DMS53 treated with DMSO at 0.1 percent for 48 hours (cell line): ENCODE data around the gene TMEM87A.
"Not testable (repeated sequence)": the region's sequence is repeated elsewhere in the genome, so short reads cannot be mapped to it uniquely, and the experiment has no call there.

Experiments used
- DNase-seq: peaks from one replicate; lab custom pipeline; 2025; ENCODE audit not compliant: unreplicated experiment; lab: John Stamatoyannopoulos, UW

Gene TMEM87A

GRCh38 chr15:42272939-42273899 lies at the start of gene TMEM87A, which contains the start of gene GANC:
TMEM87A (minus strand) TSS chr15:42273433; CDS start chr15:42273398, 35 bp downstream.
GANC (plus strand) TSS chr15:42273201; CDS start chr15:42274482, 1,281 bp downstream.
- DNase-seq, result peak; percentile 93

DNA sequence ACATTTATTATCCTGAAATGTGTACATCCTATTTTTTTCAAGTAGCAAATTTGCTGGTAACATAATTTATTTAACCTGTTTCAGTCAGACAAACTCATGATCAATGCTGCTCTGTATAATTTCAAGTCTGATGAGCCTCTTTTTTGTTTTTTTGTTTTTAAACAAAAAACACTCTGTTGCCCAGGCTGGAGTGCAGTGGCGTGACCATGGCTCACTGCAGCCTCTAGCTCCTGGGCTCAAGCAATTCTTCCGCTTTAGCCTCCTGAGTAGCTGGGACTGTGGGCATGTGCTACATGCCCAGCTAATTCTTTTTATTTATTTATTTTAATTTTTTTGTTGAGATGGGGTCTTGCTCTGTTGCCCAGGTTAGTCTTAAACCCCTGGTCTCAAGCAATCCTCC lies 46.0 kb upstream of the TMEM87A start:
- no peak for DNase-seq

- not testable (repeated sequence) for DNase-seq
These were observed 43.1 kb upstream of the TMEM87A start for GRCh38 chr15:42316282-42316805.

DNA sequence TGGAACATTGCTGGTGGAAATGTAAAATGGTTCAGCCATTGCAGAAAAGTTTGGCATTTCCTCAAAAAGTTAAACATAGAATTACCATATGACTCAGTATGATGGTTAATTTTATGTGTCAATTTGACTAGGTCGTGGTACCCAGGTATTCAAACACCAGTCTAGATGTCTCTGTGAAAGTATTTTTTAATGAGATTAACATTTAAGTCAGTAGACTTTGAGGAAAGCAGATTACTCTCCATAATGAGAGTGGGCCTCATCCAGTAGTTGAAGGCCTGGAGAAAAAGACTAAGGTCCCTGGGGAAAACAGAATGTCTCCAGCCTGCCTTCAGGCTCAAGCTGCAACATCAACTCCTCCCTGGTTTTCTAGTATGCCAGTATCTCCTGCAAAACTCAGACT lies 42.3 kb upstream of the TMEM87A start:
- DNase-seq, result no peak

DNA sequence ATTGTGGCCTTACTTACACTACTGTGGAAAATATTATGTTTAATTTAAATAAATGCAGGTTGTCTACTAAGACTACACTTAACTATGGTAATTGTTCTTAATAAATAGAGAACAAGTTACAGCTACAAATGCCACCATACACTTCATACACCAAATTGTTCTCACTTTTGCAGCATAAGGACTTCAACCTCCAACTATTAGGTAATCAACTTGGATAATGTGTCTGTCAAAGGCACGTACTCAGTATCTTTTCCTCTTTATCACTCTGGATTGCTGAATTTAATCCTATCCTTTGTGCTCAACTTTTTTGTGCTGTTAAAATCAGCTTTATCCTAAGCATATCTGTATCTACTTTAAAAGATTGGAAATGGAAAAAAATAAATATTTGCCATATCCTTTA lies 41.6 kb upstream of the TMEM87A start:
- no peak for DNase-seq

DNA sequence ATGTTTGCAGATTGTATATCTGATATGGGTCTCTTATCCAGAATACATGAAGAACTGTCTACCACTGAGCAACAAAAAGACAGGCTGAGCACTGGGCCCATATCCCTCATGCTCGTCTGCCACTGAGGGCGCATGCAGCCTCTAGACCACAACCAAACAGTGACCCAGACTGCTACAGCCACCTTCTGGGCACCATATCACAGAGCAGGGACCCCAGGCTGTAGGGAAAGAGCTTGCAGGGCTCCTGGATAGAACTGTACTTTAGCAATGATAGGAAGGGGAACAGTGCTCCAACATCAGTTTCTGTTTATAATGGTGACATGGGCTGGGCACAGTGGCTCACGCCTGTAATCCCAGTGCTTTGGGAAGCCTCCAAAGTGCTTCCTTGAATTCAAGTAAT lies 40.2 kb upstream of the TMEM87A start:
- no peak for DNase-seq

GRCh38 chr15:42306681-42307080 lies 33.4 kb upstream of the TMEM87A start:
- no peak for DNase-seq

GRCh38 chr15:42301004-42301403 lies 27.8 kb upstream of the TMEM87A start:
- peak; percentile 0 for DNase-seq

GRCh38 chr15:42289166-42289565 lies 15.9 kb upstream of the TMEM87A start:
- no peak for DNase-seq

DNA sequence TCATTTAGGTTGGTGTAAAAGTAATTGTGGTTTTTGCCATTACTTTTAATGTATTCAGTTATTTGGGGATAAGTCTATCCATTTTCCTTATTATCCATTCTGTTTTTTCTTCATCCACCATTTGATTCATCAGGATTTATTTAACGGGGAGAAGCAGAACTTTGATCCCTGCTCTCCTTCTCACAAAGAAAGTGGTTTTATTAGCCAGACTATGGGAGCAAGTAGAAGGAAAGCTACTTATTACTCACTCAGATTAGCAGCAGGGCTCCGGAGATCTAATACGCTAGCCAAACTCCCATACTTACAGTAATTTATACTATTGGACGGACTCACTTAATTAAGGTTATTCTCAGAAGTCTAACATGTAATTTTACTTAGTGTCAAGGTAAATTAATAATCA lies 14.7 kb upstream of the TMEM87A start:
- no peak for DNase-seq

DNA sequence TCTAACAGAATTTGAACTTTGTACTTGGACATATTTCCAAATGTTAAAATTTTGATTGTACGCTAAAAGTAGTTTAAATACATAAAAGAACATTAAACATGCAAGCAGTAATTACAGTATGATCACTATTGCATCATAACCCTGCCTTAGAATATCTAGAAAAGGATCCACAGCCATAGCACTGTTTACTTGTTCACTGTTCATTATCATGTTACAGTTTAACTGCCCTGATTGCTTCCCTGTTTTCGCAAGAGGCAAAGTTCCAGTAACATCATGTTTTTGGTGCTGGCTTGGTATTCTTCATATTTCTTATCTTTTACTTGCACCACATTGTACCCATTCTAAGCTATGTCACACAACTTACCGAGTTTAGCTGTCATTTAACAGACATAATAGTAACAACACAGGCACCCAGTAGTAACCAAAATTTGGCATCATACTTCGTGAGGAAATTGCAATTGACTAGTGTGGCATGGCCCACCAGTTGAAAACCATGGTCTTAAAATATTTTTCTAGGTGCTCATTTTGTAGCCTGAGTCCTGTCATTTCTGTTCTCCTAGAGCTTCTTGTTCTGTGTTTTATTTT lies 13.3 kb upstream of the TMEM87A start:
- DNase-seq, result no peak

DNA sequence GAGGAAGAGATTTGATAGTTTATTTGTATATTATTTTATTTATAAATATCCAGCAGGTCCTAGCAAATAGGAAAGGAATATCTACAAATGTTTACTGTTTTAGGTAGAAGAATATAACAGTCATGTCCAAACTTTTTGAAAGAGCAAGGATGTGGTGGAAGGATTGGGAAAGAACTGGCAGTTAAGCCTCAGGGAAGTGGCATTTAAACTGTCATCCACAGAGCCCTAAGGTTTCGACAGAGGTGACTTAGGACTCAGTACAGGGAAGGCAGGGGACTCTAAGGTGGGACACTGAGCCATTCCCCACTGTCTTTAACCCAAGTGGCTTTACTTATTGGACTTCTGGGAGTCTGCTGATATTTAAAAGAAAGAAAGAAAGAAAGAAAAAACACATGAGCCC lies 11.8 kb upstream of the TMEM87A start:
- no peak for DNase-seq

GRCh38 chr15:42284551-42284950 lies 11.3 kb upstream of the TMEM87A start:
- no peak for DNase-seq

DNA sequence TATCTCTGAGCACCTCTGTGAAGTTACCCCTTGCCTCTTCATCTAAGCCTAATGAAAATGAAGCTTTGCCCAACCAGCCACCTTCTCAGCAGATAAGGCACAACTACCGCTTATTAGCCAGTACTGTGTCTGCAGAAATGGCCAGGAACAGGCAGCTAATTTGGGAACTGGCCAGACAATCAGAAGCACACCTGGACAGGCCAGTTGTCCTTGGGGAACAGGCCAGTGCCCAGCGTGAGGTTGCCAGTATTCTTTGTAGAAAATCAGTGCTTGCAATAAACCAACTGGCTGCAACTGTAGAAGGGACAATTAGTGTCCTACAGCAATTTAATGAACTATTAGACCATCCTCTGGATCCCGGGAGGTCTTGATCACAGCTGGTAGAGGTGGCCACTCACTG lies 10.4 kb upstream of the TMEM87A start:
- no peak for DNase-seq

DNA sequence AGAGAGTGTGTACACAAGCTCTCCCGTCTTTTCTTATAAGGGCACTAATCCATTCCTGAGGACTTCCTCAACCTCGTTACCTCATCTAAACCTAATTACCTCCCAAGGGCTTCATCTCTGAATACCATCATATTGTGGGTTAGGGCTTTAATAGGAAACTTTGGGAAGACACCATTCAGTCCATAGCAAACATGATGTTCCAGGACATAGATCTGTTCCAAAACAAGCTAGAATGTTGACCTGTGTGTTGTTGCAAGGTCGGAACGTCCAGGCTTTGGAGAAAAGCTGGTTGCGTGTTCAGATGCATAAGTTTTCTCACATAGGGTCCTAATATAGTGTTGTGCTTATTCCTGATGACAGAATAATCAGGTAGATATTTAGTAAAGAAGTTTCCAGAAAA lies 9.7 kb upstream of the TMEM87A start:
- no peak for DNase-seq

DNA sequence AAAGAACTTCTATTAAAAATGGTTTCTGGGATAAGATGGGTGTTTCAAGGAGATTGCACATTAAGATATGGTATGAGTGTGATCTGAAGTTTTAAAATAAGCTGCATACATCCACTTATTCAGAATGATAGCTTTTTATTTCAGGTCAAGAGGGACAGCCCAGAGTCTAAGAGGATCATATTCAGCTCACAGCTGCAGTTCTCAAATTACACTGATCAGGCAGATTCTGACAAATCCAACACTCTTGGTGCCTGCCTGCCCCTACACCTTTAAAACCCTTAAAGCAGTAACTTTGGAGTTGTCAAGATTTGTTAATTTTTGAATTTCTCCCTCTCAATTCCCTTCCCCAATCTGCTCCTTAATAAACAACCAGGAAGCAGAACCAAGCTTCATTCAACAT lies 9.1 kb upstream of the TMEM87A start:
- DNase-seq, result no peak

DNA sequence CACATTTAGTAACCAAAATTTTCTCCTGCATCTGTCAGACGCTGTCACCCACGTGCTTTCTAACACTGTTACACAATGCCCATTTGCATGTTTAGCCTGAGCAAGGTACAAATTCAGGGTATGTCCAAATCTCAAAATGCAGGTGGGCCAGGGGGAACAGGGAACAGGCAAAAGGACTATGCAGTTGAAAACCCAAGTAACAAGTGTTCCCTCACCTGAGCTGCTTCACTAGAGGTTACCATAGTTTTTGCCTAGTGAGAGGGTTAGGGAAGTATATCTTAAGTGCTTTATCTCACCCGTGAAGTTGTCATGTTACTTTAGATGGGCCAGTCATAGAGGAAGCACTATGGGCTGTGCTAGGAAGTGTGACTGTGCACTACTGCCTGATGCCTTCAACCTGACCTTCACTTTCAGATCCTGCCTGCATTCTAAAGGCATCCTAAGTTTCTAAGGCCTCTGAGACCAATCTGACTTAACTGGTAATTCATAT lies 6.0 kb upstream of the TMEM87A start:
- DNase-seq, result no peak

DNA sequence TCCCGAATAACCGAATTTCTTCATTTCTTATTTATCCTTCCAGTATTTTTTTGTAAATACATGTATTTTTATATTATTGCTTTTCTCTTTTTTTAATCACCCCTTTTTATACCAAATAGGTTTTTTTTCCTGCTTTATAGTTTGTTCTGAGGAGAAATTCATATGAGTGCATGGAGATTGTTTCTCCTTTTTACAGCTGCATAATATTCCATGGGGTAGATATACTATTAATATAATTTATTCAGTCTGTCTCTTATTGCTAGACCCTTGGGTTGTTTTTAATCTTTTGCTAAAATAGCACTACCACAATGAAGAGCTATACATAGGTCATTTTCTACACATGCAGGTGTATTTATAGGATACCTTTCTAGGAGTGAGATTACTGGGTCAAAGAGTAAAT lies 3.5 kb upstream of the TMEM87A start:
- DNase-seq, result no peak

DNA sequence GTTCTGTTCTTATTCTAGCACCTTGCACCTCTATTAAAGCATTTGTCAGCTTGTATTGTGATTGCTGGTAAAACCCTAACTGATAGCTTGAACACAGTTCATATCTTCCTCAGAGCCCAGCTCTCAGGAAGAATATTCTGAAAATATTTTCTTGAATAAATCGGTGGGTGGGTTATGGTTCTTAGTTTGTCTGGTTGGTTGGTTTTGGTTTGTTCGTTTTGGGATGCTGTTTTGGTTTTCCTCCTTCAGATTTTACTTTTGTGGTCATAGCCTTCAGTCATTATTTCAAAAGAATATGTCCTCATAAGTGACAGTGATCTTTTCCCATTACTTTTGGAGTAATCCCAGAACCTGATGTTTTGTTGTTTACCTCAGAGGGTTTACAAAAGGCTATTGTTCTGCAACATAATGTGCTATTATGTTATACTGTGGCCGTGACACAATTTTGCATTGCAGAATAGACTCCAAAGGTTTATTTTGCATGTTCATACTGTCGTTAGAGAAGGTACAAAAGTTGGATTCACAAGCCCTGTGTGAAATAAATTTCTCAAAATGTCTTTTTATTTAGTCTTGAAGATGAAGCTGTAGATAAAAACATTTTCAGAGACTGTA lies 2.7 kb upstream of the TMEM87A start:
- DNase-seq, result no peak

GRCh38 chr15:42274702-42274989 lies 1.4 kb upstream of the TMEM87A start:
- no peak for DNase-seq

DNA sequence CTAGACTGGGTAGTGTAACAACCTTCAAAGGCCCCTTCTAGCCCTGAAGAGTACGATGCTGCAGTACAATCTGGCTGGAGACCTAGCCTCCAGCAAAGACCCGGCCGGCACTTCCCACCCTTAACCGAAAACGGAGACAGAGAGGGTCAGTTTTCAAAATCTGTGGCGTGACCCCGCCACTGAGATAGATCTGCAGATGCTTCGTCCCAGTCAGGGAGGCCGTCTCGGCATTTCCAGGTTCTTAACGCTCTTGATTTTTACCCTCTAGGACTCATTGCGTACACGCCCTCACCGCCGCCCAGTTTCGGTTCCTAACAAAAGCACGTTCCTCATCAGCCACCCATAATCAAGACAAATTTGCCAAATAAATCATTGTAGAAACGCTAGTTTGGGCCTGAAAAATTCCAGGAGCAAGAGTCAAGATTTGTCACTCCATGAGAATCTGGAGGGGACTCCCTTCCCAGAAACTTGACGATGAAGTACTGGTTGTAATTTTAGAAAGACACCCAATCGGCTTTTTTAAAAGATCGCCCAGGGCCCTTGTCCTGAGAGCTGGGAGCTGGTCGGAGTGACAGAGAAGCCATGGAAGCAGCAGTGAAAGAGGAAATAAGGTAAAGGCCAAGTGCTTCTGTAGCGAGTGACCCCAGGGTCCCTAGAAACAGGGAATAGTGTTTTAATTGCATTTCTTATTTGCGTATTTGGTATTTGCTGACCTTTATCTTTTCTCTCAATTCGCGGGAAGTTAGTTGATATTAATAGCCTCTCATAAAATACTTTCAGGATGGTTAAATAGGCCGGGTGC lies 868 bp upstream of the TMEM87A start:
- no peak for DNase-seq
